DMS53 treated with DMSO at 0.1 percent for 48 hours (cell line): Measurements from ENCODE around the gene FOXG1.

Experiments used
- DNase-seq: peaks from one replicate; lab custom pipeline; 2025; ENCODE audit not compliant: unreplicated experiment; lab: John Stamatoyannopoulos, UW

The FOXG1 gene

GRCh38 chr14:28761438-28762291, 4.9 kb upstream of the FOXG1 start:
- DNase-seq = no peak

GRCh38 chr14:28762303-28762954, 4.2 kb upstream of the FOXG1 start:
- no peak for DNase-seq

- DNase-seq = no peak
Measured at GRCh38 chr14:28762955-28763326, 3.6 kb upstream of the FOXG1 start.

- DNase-seq = no peak
Measured at GRCh38 chr14:28763751-28764256, 2.8 kb upstream of the FOXG1 start.

- peak; percentile 52 for DNase-seq
Measured at GRCh38 chr14:28764257-28765160, 2.1 kb upstream of the FOXG1 start.

GRCh38 chr14:28765169-28765830, 1.3 kb upstream of the FOXG1 start:
- peak; percentile 48 for DNase-seq

GRCh38 chr14:28765831-28766468, 637 bp upstream of the FOXG1 start:
- peak; percentile 69 for DNase-seq

GRCh38 chr14:28767030-28767852, 654 bp downstream of the FOXG1 start:
- DNase-seq = no peak

- no peak for DNase-seq
Measured at GRCh38 chr14:28767853-28768741, 1.5 kb downstream of the FOXG1 start.

GRCh38 chr14:28769276-28769880, 2.8 kb downstream of the FOXG1 start:
- DNase-seq = no peak

GRCh38 chr14:28770061-28770460, 3.5 kb downstream of the FOXG1 start:
- DNase-seq = no peak

GRCh38 chr14:28770630-28771029, 4.0 kb downstream of the FOXG1 start:
- no peak for DNase-seq

- DNase-seq = no peak
Measured at GRCh38 chr14:28771168-28771567, 4.6 kb downstream of the FOXG1 start.

GRCh38 chr14:28772613-28773012, 6.0 kb downstream of the FOXG1 start:
- DNase-seq = no peak

GRCh38 chr14:28773176-28773575, 6.6 kb downstream of the FOXG1 start:
- no peak for DNase-seq

GRCh38 chr14:28773861-28774691, 7.5 kb downstream of the FOXG1 start:
- DNase-seq = peak; percentile 64
